ENCODE results near the gene FHIT. TPM values are rescaled to one million over a fixed set of nuclear protein-coding genes. Genes with fewer than 3 reads are reported as not detected.

FHIT gene
- total RNA-seq, 1 donor from 2014 or later, result 16.6 TPM

GRCh38 chr3:60001369-60001768 lies 1249.9 kb downstream of the FHIT start:
- DNase-seq (ENCODE audit: low spot score), result no peak
- intact Hi-C loops (cut with DNase I), result no loop called here

GRCh38 chr3:60000311-60001105 lies 1250.7 kb downstream of the FHIT start:
- intact Hi-C loops (cut with DNase I), result no loop called here
- DNase-seq (ENCODE audit: low spot score), result no peak

GRCh38 chr3:59998058-59998457 lies 1253.2 kb downstream of the FHIT start:
- intact Hi-C loops (cut with DNase I), result no loop called here

GRCh38 chr3:59997583-59997982 lies 1253.7 kb downstream of the FHIT start:
- no peak for DNase-seq (ENCODE audit: low spot score)
- intact Hi-C loops (cut with DNase I), result no loop called here

More at GRCh38 chr3:59998058-59998457, 1253.2 kb downstream of the FHIT start:
- no peak for DNase-seq (ENCODE audit: low spot score)

GRCh38 chr3:59996056-59996455 lies 1255.2 kb downstream of the FHIT start:
- DNase-seq (ENCODE audit: low spot score), result no peak
- intact Hi-C loops (cut with DNase I), result no loop called here

GRCh38 chr3:59995563-59995962 lies 1255.7 kb downstream of the FHIT start:
- DNase-seq (ENCODE audit: low spot score), result no peak
- intact Hi-C loops (cut with DNase I), result no loop called here

- intact Hi-C loops (cut with DNase I), result no loop called here
- no peak for DNase-seq (ENCODE audit: low spot score)
Measured at GRCh38 chr3:59994732-59995304, 1256.4 kb downstream of the FHIT start.

GRCh38 chr3:59992578-59992977 lies 1258.7 kb downstream of the FHIT start:
- intact Hi-C loops (cut with DNase I), result no loop called here
- DNase-seq (ENCODE audit: low spot score), result no peak

- intact Hi-C loops (cut with DNase I), result no loop called here
- no peak for DNase-seq (ENCODE audit: low spot score)
Measured at GRCh38 chr3:59990915-59991314, 1260.3 kb downstream of the FHIT start.

- DNase-seq (ENCODE audit: low spot score), result no peak
- intact Hi-C loops (cut with DNase I), result no loop called here
Measured at GRCh38 chr3:59982510-59982909, 1268.7 kb downstream of the FHIT start.

- intact Hi-C loops (cut with DNase I), result no loop called here
- DNase-seq (ENCODE audit: low spot score), result no peak
Measured at GRCh38 chr3:59981377-59981776, 1269.9 kb downstream of the FHIT start.

GRCh38 chr3:59980576-59980975 lies 1270.7 kb downstream of the FHIT start:
- intact Hi-C loops (cut with DNase I), result no loop called here
- no peak for DNase-seq (ENCODE audit: low spot score)

GRCh38 chr3:59979542-59979941 lies 1271.7 kb downstream of the FHIT start:
- intact Hi-C loops (cut with DNase I), result no loop called here
- no peak for DNase-seq (ENCODE audit: low spot score)

- intact Hi-C loops (cut with DNase I), result no loop called here
- DNase-seq (ENCODE audit: low spot score), result no peak
Measured at GRCh38 chr3:59978979-59979378, 1272.3 kb downstream of the FHIT start.

- intact Hi-C loops (cut with DNase I), result no loop called here
- no peak for DNase-seq (ENCODE audit: low spot score)
Measured at GRCh38 chr3:59970796-59971195, 1280.5 kb downstream of the FHIT start.

GRCh38 chr3:59970376-59970775 lies 1280.9 kb downstream of the FHIT start:
- no peak for DNase-seq (ENCODE audit: low spot score)
- intact Hi-C loops (cut with DNase I), result no loop called here

- intact Hi-C loops (cut with DNase I), result no loop called here
- no peak for DNase-seq (ENCODE audit: low spot score)
Measured at GRCh38 chr3:59968513-59969045, 1282.7 kb downstream of the FHIT start.

GRCh38 chr3:59963676-59964075 lies 1287.6 kb downstream of the FHIT start:
- no peak for DNase-seq (ENCODE audit: low spot score)
- intact Hi-C loops (cut with DNase I), result no loop called here

- no peak for DNase-seq (ENCODE audit: low spot score)
- intact Hi-C loops (cut with DNase I), result no loop called here
Measured at GRCh38 chr3:59957150-59957549, 1294.1 kb downstream of the FHIT start.

- DNase-seq (ENCODE audit: low spot score), result no peak
- intact Hi-C loops (cut with DNase I), result no loop called here
Measured at GRCh38 chr3:59953104-59953503, 1298.1 kb downstream of the FHIT start.

- intact Hi-C loops (cut with DNase I), result no loop called here
- DNase-seq (ENCODE audit: low spot score), result no peak
Measured at GRCh38 chr3:59949311-59949710, 1301.9 kb downstream of the FHIT start.
